Neural crest cell (in vitro differentiated cells): Measurements from ENCODE around the gene USP17L29. TPM values are rescaled to one million over a fixed set of nuclear protein-coding genes. Genes with fewer than 3 reads are reported as not detected.
"Not testable (repeated sequence)": the region's sequence is repeated elsewhere in the genome, so short reads cannot be mapped to it uniquely, and the experiment has no call there.

Source experiments
- DNase-seq: peaks from one replicate; pipeline ENCODE4 v3.0.0; 2021; ENCODE audit warnings: low read depth, mixed read lengths, low spot score
- H3K27ac Mint-ChIP-seq: one replicate; pipeline ENCODE4 v1.8.0; 2021; ENCODE audit warnings: mild to moderate bottlenecking, mixed read lengths; ENCODE audit not compliant: unreplicated experiment
- H3K27me3 Mint-ChIP-seq: 2 replicates; pipeline ENCODE4 v1.8.0; 2021; ENCODE audit warnings: low read depth, mild to moderate bottlenecking, mixed read lengths
- H3K36me3 Mint-ChIP-seq: 2 replicates; pipeline ENCODE4 v1.8.0; 2021; ENCODE audit warnings: low read depth, mild to moderate bottlenecking, mixed read lengths
- H3K4me1 Mint-ChIP-seq: 2 replicates; pipeline ENCODE4 v1.8.0; 2021; ENCODE audit warnings: mixed read lengths
- H3K4me3 Mint-ChIP-seq: one replicate; pipeline ENCODE4 v1.8.0; 2021; ENCODE audit warnings: mild to moderate bottlenecking, mixed read lengths
- H3K9me3 Mint-ChIP-seq: 2 replicates; pipeline ENCODE4 v1.8.0; 2021; ENCODE audit warnings: mixed read lengths
- CTCF ChIP-seq: fragments of 200-600 bp; sonication (generic); conservative IDR thresholded peaks from 2 replicates; pipeline ENCODE4 v1.5.0; 2021; ENCODE audit warnings: antibody characterized with exemption, mild to moderate bottlenecking
- total RNA-seq: library from RNA; stranded (reverse); gene quantifications from 2 replicates; pipeline ENCODE4 v1.2.1, GENCODE V29; 2021

Gene USP17L29
- total RNA-seq, 1 donor from 2014 or later, result not detected

GRCh38 chr4:9381012-9381534 lies 27.6 kb downstream of the USP17L29 start:
- H3K4me1 Mint-ChIP-seq, H3K27ac Mint-ChIP-seq, H3K36me3 Mint-ChIP-seq, H3K4me3 Mint-ChIP-seq, H3K9me3 Mint-ChIP-seq: not testable (repeated sequence)
- TF ChIP-seq CTCF, result peak; percentile 65
- peak; percentile 38 for DNase-seq
- H3K27me3 Mint-ChIP-seq, result peaks cover 10% of the 10 kb centered on the region

GRCh38 chr4:9384126-9384525 lies 30.7 kb downstream of the USP17L29 start:
- no peak for DNase-seq
- Mint-ChIP-seq H3K4me3 (no peak overlapping the region), H3K9me3 (no peaks in the 10 kb centered on the region), H3K4me1 (no peaks in the 10 kb centered on the region), H3K36me3 (no peaks in the 10 kb centered on the region), H3K27ac (no peak overlapping the region), H3K27me3 (peaks cover 13% of the 10 kb centered on the region)
- no peak for TF ChIP-seq CTCF

- not testable (repeated sequence) for H3K9me3 Mint-ChIP-seq, H3K4me1 Mint-ChIP-seq, H3K4me3 Mint-ChIP-seq
These were observed 35.6 kb downstream of the USP17L29 start for GRCh38 chr4:9389001-9389400.

More at GRCh38 chr4:9389001-9389400, 35.6 kb downstream of the USP17L29 start:
- H3K27ac Mint-ChIP-seq, H3K36me3 Mint-ChIP-seq, DNase-seq: not testable (repeated sequence)
- peaks cover 11% of the 10 kb centered on the region for H3K27me3 Mint-ChIP-seq

Other genes with a start within 250 kb of the USP17L29 start
- gene FAM90A26, start 183.2 kb upstream of the USP17L29 start, total RNA-seq, result not detected in 2 replicates
- not detected in 2 replicates for gene USP17L10, start 143.0 kb upstream of the USP17L29 start, total RNA-seq
- gene USP17L11, start 138.2 kb upstream of the USP17L29 start, total RNA-seq, result not detected in 2 replicates
- gene USP17L12, start 133.5 kb upstream of the USP17L29 start, total RNA-seq, result not detected in 2 replicates
- gene USP17L13, start 128.7 kb upstream of the USP17L29 start, total RNA-seq, result not detected in 2 replicates
- gene USP17L15, start 119.3 kb upstream of the USP17L29 start, total RNA-seq, result not detected in 2 replicates
- not detected in 2 replicates for gene USP17L17, start 109.8 kb upstream of the USP17L29 start, total RNA-seq
- not detected in 2 replicates for gene USP17L18, start 105.0 kb upstream of the USP17L29 start, total RNA-seq
- gene USP17L19, start 100.3 kb upstream of the USP17L29 start, total RNA-seq, result not detected in 2 replicates
- gene USP17L20, start 95.5 kb upstream of the USP17L29 start, total RNA-seq, result not detected in 2 replicates
- gene USP17L21, start 90.8 kb upstream of the USP17L29 start, total RNA-seq, result not detected in 2 replicates
- gene USP17L22, start 86.0 kb upstream of the USP17L29 start, total RNA-seq, result not detected in 2 replicates
- gene USP17L24, start 28.5 kb upstream of the USP17L29 start, total RNA-seq, result not detected in 2 replicates
- not detected in 2 replicates for gene USP17L25, start 23.7 kb upstream of the USP17L29 start, total RNA-seq
- not detected in 2 replicates for gene USP17L26, start 19.0 kb upstream of the USP17L29 start, total RNA-seq
- not detected in 2 replicates for gene USP17L5, start 14.2 kb upstream of the USP17L29 start, total RNA-seq
- not detected in 2 replicates for gene USP17L27, start 9.5 kb upstream of the USP17L29 start, total RNA-seq
- gene USP17L28, start 4.7 kb upstream of the USP17L29 start, total RNA-seq, result not detected in 2 replicates
- not detected in 2 replicates for gene USP17L30, start 9.5 kb downstream of the USP17L29 start, total RNA-seq
- gene DEFB131A, start 90.8 kb downstream of the USP17L29 start, total RNA-seq, result not detected in 2 replicates